HG02642 (cell line): ENCODE results near the gene MAP4K2.
A peak's percentile ranks its signal among the peaks of the same experiment; 100 is the strongest.
"Not testable (repeated sequence)": the region's sequence is repeated elsewhere in the genome, so short reads cannot be mapped to it uniquely, and the experiment has no call there.

Source experiments
- ATAC-seq: cut with Tn5 transposase; IDR thresholded peaks from one replicate; pipeline ENCODE4 v1.9.1; 2021; ENCODE audit warnings: mild to moderate bottlenecking; ENCODE audit not compliant: unreplicated experiment, poor library complexity

Gene MAP4K2

DNA sequence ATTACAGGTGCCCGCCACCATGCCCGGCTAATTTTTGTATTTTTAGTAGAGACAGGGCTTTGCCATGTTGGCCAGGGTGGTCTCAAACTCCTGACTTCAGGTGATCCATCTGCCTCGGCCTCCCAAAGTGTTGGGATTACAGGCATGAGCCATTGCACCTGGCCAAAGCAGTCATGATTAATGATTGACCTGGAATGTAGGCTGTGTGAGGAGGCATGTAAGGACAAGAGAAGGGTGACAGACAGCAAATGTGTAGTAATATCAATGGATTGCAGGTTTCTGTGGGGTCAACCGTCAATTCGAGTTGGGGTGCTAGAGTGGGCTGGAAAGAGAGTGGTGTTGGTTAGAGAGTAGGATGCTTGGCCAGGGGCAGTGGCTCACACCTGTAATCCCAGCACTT is 12.4 kb upstream of the MAP4K2 start:
- ATAC-seq, result not testable (repeated sequence)

DNA sequence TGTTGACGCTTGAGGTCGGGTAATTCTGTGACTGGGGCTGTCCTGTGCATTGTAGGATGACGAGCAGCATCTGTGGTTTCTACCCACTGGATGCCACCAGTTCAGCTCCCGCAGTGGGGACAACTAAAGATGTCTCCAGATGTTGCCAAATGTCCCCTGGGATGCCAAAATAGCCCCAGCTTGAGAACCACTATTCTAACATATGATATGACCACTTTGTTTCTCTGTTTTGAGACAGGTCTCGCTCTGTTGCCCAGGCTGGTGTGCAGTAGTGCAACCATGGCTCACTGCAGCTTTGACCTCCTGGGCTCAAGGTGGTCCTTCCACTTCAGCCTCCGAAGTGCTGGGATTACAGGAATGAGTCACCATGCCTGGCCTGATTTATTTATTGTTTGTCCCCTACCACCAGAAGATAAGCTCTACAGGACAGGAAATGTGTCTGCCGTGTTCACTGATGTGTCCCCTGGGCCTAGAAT is 11.7 kb upstream of the MAP4K2 start:
- ATAC-seq, result peak; percentile 48

DNA sequence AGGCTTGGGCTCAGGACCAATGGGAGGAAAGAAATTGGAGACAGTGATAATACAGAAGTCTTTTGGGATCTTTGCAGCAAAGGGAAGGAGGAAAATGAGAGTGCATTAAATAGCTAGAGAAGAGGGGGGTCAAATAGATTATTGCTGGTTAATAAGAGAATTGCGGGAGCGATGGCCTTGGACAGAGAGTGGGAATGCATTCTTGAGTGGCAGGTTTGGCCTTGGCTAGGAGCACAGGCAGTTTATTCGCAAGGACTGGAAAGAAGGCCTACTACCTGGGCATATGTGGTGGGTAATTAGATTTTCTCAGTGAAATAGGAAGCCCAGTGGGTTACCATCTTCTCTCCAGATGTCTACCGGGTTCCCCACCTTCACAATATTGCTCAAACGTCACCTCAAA is 10.8 kb upstream of the MAP4K2 start:
- ATAC-seq, result no peak

DNA sequence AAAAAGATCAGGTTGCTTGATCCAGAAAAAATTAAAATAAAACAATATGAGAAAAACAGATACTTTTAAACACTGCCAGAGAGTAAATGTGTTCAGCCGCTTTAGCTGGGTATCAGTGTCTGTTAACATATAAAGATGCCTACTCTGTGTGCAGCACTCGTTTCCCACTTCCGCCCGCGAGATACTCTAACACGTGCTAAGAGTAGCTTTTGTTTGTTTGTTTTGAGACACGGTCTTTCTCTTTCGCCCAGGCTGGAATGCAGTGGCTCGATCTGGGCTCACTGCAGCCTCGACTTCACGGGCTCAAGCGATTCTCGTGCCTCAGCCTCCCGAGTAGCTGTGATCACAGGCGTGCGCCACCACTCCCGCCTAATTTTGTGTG is 7.9 kb upstream of the MAP4K2 start:
- no peak for ATAC-seq

DNA sequence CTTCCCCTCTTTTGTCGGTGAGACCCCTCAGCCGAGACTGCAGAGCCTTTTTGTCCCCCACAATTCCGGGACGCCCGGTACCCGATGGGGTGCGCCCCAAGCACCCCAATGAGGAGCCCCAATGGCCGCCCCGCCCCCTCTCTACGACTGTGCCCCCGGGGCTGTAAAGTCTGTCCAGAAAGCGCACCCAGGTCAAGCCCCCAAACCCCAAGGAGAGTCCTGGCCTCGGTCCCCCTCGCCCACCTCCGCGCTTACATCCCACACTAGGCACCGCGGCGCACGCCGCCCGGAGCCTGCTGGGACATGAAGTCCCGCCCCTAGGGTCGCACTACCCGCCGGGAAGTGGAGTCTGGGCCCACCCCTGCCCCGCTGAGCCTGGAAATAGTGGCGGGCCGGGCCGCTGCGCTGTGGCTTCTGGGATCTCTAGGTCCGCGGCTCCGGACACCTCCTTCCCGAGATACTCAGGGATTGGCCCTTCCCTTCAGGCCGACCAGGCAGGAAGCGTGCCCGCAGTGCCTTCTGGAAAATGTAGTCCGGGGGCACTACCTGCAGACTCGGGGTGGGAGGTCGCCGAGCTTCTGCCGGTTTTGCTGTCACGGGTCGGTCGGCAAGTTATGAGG is 7.4 kb upstream of the MAP4K2 start, which contains the start of gene MEN1:
MEN1 (minus strand) TSS at position 281 of the 620 bp plus-strand sequence. CDS start 442 bp downstream, outside the sequence.
- peak; percentile 76 for ATAC-seq

DNA sequence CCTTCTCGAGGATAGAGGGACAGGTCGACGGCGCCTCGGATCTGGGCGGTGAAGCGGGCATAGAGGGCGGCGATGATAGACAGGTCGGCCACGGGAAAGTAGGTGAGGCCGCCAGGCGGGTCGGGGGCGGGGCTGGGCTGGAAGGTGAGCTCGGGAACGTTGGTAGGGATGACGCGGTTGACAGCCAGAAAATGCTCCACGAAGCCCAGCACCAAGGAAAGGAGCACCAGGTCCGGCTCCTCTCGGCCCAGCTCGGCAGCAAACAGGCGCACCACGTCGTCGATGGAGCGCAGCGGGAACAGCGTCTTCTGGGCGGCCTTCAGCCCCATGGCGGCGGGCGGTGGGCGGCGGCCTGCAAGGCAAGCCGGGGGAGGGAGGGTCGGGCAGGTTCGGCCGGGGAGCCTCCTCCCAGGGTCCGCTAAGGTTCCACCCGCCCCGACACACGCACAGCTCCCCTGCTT is 6.8 kb upstream of the MAP4K2 start:
- peak; percentile 3 for ATAC-seq

DNA sequence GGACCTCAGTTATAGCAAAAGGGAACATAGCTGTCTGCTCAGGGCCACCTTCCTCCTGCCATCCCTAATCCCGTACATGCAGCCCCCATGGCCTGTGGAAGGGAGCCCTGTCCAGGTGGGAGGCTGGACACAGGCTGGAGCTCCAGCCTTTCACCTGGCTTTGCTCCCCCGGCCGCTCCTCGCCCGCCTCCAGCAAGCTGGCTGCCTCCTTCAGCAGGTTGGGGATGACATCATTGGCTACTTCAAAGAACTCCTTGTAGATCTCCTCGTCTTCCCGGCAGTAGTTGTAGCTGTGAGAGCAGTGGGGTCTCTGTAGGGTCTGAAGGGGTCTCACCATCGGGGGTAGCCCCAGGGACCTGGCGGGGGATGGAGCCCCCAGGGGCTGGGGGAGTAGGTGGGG is 2.5 kb upstream of the MAP4K2 start:
- no peak for ATAC-seq

DNA sequence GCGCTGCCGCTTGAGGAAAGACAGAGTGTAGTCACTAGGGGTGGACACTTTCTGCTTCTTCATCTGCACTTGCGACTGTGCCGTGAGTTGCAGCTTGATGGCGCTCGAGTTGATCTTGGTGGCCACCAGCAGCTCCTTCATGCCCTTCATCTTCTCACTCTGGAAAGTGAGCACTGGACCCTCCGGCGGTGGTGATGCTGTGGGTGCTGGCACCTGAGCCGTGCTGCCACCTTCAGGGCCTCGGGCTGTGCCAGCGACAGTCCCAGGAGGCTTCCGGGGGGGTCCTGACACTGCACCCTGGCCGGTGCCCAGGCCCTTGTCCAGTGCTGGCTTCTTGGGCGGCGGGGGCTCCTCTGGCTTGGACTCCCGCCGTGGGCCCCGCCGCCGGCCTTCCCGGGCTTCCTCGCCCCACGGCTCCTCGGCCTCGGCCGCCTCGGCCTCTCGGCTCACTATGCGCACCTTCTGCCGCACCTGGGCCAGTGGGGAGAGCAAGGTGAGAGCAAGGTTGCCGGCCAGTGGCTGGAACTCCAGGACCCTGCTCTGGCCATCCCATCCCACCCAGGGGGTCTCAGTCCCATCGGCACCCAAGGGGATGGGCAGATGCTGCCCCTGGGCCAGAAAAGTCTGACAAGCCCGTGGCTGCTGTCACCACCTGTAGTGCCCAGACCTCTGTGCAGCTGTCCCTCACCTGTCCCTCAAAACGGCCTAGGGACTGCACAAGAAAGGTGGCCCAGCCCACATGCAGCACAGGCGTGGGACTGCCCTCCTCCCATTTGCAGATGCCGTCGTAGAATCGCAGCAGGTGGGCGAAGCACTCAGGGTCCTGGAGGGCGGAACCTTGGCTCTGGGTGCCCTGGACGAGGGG is 1.6 kb upstream of the MAP4K2 start:
- ATAC-seq, result no peak

DNA sequence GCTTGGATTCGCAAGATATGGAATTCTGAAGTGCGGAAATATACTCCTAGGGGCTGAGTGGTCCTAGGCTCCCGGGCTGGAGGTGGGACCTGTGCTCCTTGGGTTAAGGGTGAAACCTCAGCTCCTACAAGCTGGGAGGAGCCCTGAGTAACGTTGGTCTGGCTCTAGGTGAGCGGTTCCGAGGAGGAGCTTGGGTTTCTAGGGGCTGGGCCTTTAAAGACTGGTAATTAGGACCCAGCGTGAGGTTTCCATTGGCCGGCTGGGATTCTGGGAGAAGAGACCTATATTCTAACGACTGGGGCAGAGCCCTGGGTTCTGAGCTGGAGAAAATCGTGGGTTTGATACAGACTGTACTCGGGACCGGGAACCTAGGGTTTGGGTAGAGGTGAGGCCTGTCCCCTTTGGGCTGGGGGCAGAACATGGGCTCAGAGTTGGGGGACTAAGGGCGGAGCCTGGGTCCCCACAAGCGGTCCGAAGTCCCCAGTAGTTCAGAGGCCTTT is 882 bp upstream of the MAP4K2 start:
- ATAC-seq, result no peak

DNA sequence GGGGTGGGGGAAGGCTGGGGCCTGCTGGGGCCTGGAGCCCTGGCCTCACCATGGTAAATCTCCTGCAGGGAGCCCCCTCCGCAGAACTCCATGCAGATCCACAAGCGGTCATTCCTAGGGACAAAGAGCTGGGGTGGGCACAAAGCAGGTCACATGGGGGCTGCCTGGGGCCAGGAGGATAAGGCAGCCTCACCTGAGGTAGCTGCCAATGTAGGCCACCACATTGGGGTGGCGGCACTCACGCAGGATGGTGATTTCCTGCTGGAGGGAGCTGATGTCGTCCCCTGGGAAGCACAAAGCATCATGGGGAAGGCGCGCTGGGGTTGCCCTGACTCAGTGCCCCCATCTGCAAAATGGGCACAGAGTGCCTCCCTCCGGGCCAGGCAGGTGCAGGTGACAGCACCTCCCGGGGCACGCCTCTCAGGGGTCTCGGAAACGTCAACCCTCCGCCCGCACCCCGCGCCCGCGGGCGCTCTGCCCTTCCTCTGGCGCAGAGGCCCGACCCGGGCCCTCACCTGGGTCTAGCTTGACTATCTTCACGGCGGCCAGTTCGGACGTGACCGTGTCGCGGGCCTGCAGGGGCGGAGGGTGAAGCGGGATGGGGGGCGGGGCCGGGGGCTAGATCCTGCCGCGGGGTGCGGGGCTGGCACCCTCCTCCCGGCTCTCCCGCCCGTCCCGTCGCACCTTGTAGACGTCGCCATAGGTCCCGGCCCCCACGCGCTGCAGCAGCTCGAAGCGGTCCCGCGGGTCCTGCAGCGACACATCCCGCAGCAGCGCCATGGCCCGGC is 450 bp downstream of the MAP4K2 start:
- peak; percentile 19 for ATAC-seq

DNA sequence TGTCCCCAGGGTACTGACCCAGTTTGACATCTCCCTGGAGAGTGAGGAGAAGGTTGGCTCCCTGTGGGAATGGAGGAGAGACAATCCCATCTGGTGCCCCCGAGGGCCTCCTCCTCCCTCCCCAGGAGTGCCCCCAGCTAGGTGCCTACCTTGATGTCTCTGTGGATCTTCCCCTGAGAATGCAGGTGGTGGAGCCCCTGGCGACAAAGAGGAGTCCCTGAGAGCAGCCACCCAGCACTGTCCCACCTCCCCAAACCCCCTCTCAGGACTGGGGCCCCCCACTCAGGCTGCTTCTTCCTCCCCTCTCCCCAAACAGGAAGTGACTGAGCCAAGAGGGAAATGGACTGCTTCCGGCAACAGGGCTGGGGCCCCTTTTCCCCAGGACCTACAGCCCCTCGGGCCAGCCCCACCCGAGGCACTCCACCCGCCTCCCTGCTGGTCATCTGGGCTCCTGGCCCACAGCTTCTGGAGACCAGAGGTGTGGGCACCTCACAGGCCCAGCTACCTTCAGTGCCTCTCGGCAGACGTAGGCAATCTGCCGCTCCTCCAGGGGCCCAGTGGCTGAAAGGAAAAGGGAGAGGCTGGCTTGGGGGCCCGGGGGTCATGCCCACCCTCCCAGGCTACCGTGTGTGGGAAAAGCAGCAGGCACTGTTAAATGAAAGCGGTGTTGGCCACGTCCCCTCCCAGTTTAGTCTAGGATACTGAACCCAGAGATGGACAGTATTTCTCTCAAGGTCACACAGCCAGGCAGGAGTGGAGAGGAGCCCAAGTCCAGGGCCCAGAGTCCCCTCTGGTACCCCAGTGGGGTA is 1.2 kb downstream of the MAP4K2 start:
- no peak for ATAC-seq

DNA sequence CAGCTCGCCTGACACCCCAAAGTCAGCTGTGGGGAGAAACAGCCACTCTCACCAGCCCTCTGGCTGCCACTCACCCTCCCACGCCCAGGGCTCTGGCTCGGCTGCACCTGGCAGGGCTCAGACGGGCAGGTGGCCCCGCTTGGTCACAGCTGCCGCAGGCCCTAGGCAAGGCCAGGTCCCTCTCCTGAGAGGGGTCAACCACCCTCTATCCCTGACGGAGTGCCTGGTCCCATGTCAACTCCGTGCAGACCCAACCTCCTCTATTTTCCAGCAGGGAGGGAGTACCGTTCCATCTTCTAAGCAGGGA is 1.9 kb downstream of the MAP4K2 start:
- no peak for ATAC-seq

DNA sequence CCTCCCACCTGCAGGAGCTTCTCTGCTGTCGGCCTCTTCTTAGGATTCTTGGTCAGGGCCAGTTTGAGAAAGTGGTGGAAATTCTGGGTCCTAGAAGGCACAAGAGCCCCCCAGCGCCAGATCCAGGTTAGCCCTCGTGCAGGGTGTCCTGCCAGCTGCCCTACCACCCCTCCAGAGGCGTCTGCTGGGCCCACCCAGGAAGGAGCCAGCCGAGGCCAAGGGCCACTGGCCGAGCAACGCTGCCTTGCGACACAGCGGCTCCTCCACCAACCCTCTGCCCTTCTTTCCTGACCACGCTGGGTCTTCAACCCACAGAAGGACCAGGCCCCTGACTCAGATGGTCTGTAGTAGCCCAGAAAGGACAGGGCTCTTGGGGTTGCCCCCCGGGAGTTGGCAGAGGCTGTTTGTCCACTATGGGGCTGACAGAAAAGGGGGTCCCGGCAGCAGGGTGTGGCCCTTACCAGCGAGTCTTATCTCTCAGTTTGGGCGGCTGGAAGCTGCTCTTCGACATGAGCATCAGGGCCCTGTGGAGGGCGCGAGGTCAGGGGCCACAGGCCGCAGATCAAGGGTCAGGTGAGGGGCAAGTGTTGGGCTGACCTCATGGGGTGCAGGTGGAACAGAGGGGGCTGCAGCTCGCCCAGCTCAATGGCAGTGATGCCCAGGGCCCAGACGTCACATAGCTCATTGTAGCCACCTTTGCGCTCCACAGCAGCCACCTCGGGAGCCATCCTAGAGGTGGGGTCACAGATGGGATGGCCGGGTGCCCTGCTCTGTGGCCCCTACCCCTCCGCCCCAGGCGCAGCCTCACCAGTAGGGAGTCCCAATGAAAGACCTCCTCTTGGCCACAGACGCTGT is 2.5 kb downstream of the MAP4K2 start:
- no peak for ATAC-seq

DNA sequence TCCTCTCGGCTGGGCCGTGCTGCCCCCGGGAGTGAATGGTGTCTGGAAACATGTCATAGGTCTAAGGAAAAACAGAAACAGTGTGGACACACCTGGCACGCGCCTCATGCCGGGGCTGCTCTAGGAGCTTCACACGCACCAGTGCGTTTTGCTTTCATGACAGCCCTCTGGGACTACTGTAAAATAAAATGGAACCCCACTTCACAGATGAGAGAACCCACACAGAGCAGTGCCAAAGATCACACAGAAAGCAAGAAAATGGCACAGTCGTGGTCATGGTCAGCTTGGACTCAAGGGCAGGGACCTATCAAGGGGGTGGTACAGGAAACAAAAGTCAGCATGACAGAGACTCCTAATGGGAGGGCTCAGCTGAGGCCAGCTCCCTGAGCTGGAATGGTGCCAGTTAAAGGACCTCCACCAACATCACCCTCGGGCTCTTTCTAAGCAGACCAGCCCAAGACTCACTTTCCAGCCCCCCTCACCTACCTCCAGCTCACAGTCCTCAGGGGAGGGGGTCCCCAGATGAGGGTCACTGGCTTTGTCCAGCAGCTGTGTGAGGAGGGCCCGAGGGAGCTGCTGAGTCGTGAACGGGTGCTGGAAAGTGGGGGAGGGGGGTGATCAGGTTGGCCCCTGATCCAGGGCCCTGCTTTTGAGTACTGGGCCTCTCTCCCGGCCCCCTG is 3.3 kb downstream of the MAP4K2 start:
- no peak for ATAC-seq

DNA sequence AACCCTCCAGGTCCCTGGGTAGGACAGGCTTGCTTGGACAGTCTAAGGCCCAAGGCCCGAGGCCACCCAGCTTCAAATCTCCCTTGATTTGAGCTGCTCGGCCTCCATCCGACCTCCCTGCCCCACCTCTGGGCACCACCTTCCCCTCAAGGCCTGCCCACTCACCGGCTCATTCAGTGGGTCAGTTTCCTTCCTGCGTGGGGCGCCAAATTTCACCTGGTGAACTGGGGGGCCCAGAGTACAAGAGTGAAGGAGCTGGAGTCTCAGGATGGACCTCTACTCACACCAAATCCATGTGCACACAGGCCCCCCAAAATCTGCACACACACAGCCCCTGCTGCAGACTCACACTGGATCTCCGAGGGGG is 3.8 kb downstream of the MAP4K2 start:
- no peak for ATAC-seq

DNA sequence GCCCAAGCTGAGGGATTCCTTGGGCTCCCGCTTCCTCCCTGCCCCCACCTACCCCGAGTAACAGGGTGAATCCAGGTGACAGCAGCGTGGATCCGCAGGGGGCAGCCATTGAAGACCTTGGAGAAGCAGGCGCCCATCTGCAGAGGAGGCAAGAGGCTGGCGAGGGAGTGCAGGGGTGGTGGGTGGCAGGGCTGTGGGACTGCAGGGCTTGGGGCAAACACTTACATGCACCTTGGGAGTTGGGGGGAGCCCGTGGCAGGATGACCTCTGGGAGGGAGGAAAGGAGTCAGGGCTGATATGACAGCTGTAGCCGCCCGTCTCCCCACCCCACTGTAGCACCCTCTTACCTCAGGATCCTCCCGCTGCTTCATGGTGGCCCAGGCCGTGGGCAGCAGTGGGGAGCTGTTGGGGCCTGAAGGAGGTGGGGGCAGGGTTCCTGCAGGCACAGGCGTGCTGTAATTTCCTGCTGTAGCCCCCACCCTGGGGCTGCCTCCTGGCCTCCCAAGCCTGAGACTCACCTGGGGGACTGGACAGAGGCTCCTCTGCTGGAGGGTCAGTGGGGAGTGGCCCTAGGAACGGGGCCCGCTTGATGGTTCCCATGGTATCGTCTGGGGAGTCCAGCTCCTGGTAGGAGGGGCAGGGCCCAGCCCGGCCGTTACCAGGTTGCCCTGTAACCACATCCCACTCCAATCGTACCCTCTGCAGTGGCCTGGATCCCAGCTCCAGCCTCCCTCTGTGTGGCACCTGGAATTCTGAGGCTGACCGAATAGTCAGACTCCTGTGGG is 6.1 kb downstream of the MAP4K2 start:
- ATAC-seq, result no peak

DNA sequence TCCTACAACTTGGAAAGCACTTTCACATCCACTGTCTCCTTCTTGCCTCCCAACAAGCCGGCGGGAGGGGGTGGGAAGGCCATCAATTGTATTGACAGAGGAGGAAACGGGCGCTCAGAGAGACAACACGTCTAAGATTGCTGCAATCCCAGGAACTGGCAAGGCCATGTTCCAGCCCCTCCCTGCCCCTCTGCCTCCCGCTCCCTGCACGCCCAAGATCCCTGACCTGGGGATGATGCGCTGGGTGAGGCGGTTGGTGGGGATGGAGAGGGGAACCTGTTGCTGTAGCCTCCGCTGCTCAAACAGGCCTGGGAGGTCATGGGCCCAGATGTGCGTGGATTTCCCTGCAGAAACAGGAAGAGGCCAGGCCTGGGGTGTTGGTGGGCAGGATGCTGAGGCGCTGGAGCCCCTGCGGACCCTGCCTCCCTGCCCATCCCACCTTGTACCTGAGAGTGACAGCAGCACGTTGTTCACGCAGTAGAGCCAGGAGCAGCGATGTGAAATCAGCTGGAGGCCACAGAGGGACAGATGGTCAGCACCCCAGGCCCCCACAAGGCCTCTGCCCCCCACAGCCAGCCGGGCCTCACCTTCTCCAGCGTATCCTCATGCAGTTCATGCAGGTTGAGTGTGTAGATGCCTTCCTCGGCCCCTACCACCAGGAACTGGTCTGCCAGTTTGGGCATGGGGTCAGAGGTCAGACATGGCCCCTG is 6.8 kb downstream of the MAP4K2 start:
- no peak for ATAC-seq
